Measurements from ENCODE around the gene CPTP.
A peak's percentile ranks its signal among the peaks of the same experiment; 100 is the strongest.

Gene CPTP

DNA sequence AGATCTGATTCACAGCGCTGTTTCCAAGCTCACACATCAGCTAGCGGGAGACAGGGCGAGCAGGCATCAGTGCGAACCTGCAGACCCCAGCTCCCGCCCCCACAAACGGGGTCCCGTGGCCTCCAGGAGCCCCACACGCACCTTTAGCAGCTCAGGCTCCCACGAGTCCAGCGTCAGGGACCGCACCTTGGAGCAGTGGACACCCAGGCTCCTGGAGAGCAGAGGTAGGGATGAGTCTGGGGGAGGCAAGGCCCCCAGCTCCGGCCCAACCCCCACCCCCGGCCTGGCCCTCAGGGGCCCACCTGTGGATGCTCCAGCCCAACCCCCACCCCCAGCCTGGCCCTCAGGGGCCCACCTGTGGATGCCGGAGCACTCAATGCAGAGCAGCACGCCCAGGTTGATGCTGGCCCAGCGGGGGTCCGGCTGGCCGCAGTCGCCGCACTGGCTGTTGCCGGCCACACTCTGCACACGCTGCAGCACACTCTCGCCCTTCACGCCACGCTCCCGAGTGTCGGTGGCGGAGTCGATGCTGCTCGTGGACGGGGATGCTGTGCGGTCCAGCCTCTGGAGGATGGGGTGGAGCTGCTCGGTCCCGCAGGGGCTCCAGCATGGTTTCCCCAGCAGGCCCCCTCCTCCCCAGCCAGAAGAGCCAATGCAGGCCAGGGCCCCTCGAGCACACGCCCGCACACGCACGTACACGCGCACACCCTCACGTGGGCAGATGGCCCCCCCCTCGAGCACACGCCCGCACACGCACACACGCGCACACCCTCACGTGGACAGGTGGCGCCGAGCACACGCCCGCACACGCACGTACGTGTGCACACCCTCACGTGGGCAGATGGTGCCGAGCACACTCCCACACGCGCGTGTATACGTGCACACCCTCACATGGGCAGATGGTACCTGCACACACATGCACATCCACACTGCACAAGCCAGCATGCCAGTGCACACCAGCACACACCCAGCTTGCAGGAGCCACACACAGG lies 28.2 kb upstream of the CPTP start:
- Mint-ChIP-seq H3K27me3 (no peaks in the 10 kb centered on the region), H3K4me1 (no peaks in the 10 kb centered on the region), H3K9me3 (no peaks in the 10 kb centered on the region), H3K27ac (no peak overlapping the region), H3K36me3 (peaks cover 3% of the 10 kb centered on the region), H3K4me3 (no peak overlapping the region)
- no peak for DNase-seq
- CTCF ChIA-PET = interaction anchor here (0.9 to 1.1 kb wide), 2 partner anchors 9 to 174 kb away, joined by 3 to 4 read pairs; no protein-coding TSS in a partner anchor

DNA sequence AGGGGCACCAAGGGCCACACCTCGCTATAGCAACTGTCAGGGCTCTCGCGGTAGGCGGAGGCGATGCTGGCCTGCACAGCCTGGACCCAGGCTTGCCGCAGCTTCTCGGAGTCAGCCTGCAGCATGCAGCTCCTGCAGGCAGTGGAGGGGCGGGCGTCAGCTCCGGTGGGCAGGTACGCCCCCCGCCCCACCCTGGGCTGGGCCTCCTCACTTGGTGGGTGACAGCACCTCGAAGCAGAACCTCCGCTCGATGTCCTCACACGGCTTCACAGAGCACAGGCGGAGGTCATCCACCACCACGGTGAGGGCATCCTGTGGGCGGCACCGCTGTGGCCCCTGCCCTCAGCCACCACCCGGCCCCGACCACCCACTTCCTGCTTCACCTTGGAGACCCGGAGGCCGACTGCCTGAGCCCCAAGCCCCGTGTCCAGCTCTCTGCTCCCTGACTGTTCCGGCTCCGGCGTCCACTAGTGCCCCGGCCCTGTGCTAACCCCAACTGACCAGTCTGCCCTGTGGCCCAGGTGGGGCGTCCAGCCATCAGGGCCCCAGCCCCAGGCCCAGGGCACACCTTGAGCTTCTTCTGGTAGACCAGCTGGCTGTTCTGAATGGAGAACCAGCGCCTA lies 26.7 kb upstream of the CPTP start:
- CTCF ChIA-PET = no interaction called here
- H3K27me3 Mint-ChIP-seq = no peaks in the 10 kb centered on the region
- peaks cover 2% of the 10 kb centered on the region for H3K36me3 Mint-ChIP-seq
- H3K27ac Mint-ChIP-seq = no peak overlapping the region
- no peak overlapping the region for H3K4me3 Mint-ChIP-seq
- no peak for DNase-seq
- no peaks in the 10 kb centered on the region for H3K9me3 Mint-ChIP-seq
- no peaks in the 10 kb centered on the region for H3K4me1 Mint-ChIP-seq

DNA sequence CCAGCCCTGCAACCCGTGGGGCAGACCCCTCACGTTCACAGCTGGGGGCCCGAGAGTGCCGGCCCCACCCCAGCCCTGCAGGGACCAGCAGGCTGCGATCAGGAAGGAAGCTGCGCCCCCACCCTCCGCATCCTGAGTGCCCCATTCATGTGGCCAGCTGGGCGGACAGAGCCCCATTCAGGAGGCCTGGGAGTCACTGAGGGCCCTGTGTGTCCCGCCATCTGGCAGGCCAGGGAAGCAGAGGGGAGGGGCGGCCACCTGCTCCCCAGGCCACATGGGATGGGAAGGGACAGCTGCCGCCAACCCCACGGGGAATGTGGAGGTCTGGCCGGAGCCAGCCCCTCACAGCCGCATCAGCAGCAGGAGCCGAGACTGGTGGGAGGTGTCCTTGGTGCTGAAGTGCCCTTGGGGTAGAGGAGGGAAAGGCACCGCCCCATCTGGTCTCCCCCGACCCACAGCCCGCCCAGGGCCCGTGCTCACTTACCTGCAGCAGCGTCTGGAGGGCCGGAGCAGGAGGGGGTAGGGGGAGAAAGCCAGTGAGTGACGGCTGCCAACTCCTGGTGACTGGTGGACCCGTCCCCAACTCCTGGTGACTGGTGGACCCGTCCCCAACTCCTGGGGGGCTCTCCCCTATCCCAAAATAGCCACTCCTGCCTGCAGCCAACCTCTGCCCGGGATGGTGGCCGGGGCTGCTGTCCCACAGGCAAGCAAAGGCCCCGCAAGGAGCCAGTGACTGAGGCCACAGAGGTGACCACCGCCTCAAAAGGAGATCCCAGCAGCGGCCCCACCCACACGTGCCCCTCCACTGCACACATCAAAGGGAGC lies 25.5 kb upstream of the CPTP start:
- CTCF ChIA-PET = interaction anchor here (1.4 to 1.5 kb wide), 2 partner anchors 8 to 177 kb away, joined by 4 to 6 read pairs; no protein-coding TSS in a partner anchor

DNA sequence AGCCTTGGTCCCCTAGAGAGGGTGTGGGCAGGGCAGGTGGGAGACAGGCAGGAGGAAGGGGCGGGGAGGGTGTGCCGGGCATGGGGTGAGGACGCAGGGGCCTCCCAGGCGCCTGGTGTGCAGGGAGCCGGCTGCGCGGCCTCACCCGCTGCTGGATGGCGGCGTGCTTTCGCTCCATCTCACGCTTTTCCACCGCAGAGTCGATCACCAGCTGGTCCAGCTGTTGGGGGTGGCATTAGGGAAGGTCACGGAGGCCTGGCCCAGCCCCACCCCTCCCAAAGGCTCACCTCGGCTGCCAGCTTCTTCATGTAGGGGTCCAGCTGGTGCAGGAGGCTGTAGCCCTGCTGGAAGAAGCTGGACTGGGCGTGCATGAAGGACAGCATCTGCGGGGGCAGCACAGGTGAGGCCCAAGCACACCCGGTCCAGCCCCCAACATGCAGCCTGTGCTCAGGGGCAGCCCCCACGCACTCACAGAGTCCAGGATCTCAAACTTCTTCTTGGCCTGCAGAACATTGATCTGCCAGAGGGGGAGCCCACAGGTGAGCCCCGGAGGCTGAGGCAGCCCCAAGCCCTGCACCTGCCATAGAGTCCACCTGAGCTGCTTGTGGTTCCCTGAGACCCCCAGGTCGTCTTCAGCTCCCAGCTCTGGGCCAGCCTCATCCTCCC lies 24.8 kb upstream of the CPTP start:
- Mint-ChIP-seq H3K9me3 (no peaks in the 10 kb centered on the region), H3K36me3 (peaks cover 2% of the 10 kb centered on the region), H3K27ac (no peak overlapping the region), H3K27me3 (no peaks in the 10 kb centered on the region), H3K4me1 (peaks cover 4% of the 10 kb centered on the region), H3K4me3 (no peak overlapping the region)
- DNase-seq = peak; percentile 44
- CTCF ChIA-PET = interaction anchor here (0.9 to 1.5 kb wide), 3 partner anchors 9 to 608 kb away, joined by 3 to 6 read pairs (median 4); no protein-coding TSS in a partner anchor

More for the DNA sequence above, 25.5 kb upstream of the CPTP start:
- Mint-ChIP-seq H3K36me3 (peaks cover 2% of the 10 kb centered on the region), H3K27me3 (no peaks in the 10 kb centered on the region), H3K9me3 (no peaks in the 10 kb centered on the region), H3K4me3 (no peak overlapping the region), H3K27ac (no peak overlapping the region), H3K4me1 (no peaks in the 10 kb centered on the region)
- peak; percentile 44 for DNase-seq

DNA sequence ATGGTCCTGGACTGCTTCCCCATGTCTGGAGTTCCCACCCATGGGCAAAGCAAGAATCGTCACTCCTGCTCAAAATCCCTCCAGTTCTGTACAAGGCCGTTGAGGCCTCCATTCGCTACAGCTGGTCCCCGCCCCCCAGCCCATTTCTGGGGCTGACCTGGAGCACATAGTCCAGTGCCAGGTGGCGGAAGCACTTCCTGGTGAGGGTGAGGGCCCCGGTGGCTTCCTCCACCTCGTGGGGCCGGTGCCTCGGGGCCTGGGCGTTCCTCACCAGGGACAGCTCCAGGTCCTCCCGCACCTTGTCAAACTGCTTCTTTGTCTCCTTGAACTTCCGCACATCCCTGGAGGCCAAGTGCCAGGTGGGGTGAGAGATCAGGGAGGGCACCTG lies 24.3 kb upstream of the CPTP start:
- peaks cover 8% of the 10 kb centered on the region for H3K4me1 Mint-ChIP-seq
- peaks cover 2% of the 10 kb centered on the region for H3K36me3 Mint-ChIP-seq
- H3K27me3 Mint-ChIP-seq = no peaks in the 10 kb centered on the region
- no peak for DNase-seq
- CTCF ChIA-PET = interaction anchor here (0.9 to 2.1 kb wide), 4 partner anchors 8 to 608 kb away, joined by 3 to 6 read pairs (median 4); no protein-coding TSS in a partner anchor
- no peak overlapping the region for H3K4me3 Mint-ChIP-seq
- no peak overlapping the region for H3K27ac Mint-ChIP-seq
- no peaks in the 10 kb centered on the region for H3K9me3 Mint-ChIP-seq

DNA sequence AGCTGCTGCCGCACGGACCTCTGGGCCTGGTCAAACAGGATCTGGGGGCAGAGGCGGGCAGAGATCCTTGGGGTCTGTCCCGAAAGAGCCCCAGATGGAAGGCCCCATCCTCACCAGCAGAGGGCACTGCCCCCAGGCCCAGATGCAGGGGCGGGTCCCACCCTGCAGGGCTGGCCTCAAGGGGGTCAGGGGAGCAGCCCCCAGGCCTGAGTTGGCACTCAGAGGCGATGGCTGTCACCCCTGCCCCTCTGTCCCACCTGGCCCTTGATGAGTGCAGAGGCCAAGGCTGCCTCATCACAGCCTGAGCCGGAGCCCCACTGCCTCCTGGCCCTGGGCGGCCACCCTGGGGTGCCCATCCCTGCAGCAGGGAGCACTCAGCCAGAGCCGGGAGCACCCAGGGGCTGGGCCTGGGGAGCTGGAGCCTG lies 22.6 kb upstream of the CPTP start:
- no peaks in the 10 kb centered on the region for H3K9me3 Mint-ChIP-seq
- no peaks in the 10 kb centered on the region for H3K27me3 Mint-ChIP-seq
- H3K27ac Mint-ChIP-seq = no peak overlapping the region
- H3K4me1 Mint-ChIP-seq = peaks cover 19% of the 10 kb centered on the region
- peak; percentile 40 for DNase-seq
- no peak overlapping the region for H3K4me3 Mint-ChIP-seq
- CTCF ChIA-PET = interaction anchor here (2.1 kb wide), 1 partner anchor 9 kb away, joined by 5 read pairs; no protein-coding TSS in a partner anchor
- peaks cover 2% of the 10 kb centered on the region for H3K36me3 Mint-ChIP-seq

DNA sequence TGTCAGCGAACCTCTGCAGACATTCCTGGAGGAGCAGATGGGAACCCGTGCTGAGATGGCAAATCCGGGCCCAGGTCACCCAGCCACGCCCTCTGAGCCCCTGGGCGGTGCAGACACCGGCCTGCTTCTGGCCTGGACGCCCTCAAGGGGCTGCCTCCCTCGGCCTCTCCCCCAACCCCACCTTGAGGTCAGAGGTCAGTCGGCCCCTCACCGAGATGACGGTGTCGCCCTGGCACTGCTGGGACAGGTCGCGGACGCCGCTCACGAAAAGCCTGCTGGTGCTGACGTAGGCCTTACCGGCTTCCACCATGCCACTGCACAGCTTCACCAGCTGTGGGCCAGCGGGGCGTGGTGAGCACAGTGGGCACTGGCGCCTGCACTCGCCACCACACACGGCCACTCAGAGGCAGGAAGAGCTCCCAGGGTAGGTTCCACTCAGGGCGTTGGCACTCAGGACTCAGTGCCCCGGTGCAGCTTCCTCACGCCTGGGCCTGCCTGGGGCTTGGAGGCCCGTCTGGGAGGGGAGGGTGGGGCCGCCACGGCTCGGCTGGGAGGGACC lies 21.6 kb upstream of the CPTP start:
- Mint-ChIP-seq H3K9me3 (no peaks in the 10 kb centered on the region), H3K4me3 (no peak overlapping the region), H3K27ac (no peak overlapping the region), H3K4me1 (peaks cover 19% of the 10 kb centered on the region), H3K36me3 (peaks cover 1% of the 10 kb centered on the region), H3K27me3 (no peaks in the 10 kb centered on the region)
- CTCF ChIA-PET = interaction anchor here (1.6 kb wide), 1 partner anchor 181 kb away, joined by 4 read pairs; no protein-coding TSS in a partner anchor
- DNase-seq = no peak

DNA sequence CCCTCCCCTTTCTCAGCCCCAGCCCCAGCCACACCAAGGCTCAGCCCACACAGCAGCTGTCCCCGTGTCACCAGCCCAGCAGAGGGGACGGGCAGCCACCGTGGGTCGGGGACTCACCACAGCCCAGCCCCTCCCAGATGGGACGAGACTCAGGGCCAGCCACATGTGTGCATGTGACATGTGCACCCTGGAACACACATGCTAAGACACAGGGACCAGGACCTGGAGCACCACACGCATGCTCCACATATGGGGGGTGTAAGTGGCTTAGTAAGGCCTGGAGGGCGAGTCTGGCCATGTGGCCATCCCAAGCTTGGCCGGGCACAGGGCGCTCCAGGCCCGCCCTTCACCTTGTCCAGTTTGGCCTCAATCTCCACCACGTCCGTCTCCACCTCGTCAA lies 20.9 kb upstream of the CPTP start:
- H3K27me3 Mint-ChIP-seq = no peaks in the 10 kb centered on the region
- no peak overlapping the region for H3K27ac Mint-ChIP-seq
- H3K9me3 Mint-ChIP-seq = no peaks in the 10 kb centered on the region
- no peak overlapping the region for H3K4me3 Mint-ChIP-seq
- DNase-seq = no peak
- H3K36me3 Mint-ChIP-seq = no peaks in the 10 kb centered on the region
- CTCF ChIA-PET = interaction anchor here (1.5 to 1.6 kb wide), 2 partner anchors 61 to 182 kb away, joined by 4 read pairs; no protein-coding TSS in a partner anchor
- H3K4me1 Mint-ChIP-seq = peaks cover 19% of the 10 kb centered on the region

DNA sequence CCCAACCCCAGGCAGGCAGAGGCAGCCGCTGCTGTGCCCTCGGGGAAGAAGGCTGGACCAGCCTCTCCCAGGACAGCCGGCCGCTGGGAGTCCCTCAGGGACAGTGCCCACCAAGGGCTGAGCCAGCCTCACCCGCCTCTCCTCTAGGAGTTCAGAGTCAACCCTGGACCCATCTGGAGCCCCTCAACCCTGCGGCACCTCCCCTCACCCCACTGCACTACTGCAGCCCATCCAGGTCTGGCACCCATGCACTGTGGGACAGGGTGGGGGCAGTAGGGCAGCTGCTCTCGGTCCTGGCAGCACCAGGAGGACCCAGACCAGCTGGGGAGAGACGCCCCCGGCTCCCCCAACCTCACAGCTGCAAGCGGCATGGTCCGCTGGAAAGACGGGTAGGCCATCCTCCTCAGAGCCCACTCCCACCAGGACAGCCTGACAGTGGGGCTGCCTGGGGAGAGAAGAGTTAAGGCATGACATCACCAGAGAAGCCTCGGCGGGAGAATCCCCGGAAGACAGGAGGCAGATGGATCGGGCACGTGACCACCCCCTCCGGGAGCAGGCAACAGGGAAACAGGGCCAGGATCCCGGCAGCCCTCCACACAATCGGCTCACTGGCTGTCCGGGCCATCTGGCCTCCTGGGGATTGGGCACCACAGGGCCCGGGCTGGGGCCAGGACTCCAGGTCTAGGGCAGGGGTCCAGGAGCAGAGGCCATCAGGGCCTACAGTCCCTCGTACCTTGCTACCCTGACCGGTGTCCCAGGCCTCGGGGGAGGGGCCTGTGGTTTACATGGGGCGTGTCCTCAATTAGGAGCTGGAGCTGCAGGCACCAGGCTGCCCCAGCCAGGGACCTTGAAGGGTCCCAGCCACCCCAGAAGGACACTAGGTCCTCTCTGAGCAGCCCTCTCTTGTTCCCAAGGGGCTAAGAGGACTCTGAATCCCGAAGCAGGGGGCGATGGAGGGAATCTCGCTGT lies 20.0 kb upstream of the CPTP start:
- DNase-seq = no peak
- H3K36me3 Mint-ChIP-seq = no peaks in the 10 kb centered on the region
- CTCF ChIA-PET = interaction anchor here (0.7 to 1.6 kb wide), 10 partner anchors 9 to 321 kb away, joined by 3 to 12 read pairs (median 4); partner anchors contain the start of gene AURKAIP1
- H3K4me1 Mint-ChIP-seq = peaks cover 21% of the 10 kb centered on the region
- peak overlapping the region; percentile 89 for H3K4me3 Mint-ChIP-seq
- H3K27ac Mint-ChIP-seq = peak overlapping the region; percentile 93
- H3K9me3 Mint-ChIP-seq = no peaks in the 10 kb centered on the region
- H3K27me3 Mint-ChIP-seq = no peaks in the 10 kb centered on the region

DNA sequence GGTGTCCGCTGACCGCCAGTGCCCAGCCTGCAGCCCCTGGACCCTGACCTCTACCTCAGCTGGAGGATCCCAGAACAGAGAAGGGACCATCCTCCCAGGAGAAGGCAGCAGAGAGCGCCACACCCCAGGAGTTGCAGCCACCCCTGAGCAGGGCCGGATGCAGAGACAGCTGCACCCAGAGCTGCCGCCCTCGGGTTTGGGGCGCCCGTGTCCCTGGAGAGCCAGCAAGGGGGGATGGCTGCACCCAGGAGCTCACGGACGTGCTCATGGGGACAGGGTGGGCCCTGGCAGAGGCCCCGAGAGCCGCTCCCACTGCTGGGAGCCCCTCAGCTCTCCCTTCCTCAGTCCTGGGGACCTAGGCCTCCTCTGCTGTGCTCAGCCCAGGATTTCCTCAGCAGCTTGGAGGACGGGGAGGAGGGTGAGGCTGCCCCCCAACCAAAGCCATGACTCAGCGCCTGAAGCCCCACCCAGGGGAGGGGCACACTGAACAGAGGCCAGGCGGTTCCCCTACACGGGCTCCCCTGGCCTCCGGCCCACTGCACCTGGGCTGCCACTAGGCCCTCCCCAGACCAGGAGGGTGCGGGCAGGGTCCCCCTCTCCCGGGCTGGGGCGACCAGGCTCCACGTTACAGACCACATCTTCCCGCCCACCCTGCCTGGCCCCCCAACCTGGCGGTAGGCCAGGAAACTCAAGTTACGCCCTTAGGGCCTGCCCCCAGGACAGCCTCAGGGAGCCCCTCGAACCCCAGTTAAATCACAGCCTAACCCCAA lies 19.1 kb upstream of the CPTP start:
- DNase-seq = peak; percentile 86
- Mint-ChIP-seq H3K36me3 (no peaks in the 10 kb centered on the region), H3K4me1 (peaks cover 26% of the 10 kb centered on the region), H3K9me3 (no peaks in the 10 kb centered on the region), H3K27ac (peak overlapping the region; percentile 93), H3K27me3 (no peaks in the 10 kb centered on the region), H3K4me3 (peak overlapping the region; percentile 89)
- CTCF ChIA-PET = interaction anchor here (0.7 to 1.5 kb wide), 9 partner anchors 9 to 322 kb away, joined by 3 to 12 read pairs (median 3); partner anchors contain the start of gene AURKAIP1

DNA sequence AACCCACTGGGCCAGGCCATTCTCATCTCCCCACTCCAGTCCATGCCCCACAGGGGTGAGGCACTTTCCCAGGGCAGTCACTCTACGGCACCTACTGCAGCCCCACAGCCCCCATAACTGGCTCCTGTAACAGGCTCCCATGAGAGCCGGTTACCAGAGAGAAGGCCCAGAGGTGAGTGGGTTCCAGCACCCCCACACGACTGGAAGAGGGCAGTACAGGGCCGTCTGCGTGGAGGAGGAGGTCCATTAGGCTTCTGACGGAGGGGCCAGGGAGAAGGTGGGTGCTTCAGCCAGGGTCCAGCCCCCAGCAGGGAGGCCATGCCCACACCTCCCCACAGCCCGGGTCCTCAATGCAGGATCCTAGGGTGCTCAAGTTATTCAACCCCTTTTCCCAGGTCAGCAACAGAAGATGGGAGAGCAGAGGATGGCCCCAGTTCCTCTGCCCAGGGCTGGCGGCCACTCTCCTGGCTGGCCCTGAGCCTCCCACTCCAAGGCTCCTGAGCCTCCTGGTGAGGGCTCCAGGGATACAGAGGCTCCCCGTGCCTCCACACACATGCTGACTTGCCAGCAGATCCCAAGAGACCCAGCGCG lies 18.4 kb upstream of the CPTP start:
- CTCF ChIA-PET = interaction anchor here (1.1 to 1.3 kb wide), 3 partner anchors 66 to 323 kb away, joined by 3 to 12 read pairs (median 7); partner anchors contain the start of gene AURKAIP1
- H3K4me1 Mint-ChIP-seq = peaks cover 26% of the 10 kb centered on the region
- H3K27ac Mint-ChIP-seq = peak overlapping the region; percentile 93
- DNase-seq = peak; percentile 52
- H3K4me3 Mint-ChIP-seq = peak overlapping the region; percentile 89
- peaks cover 3% of the 10 kb centered on the region for H3K36me3 Mint-ChIP-seq
- no peaks in the 10 kb centered on the region for H3K27me3 Mint-ChIP-seq
- no peaks in the 10 kb centered on the region for H3K9me3 Mint-ChIP-seq

Measured in activated naive CD4-positive, alpha-beta T cell treated with anti-CD3 and anti-CD28 coated beads, Interleukin-2, amount 10 ng/mL, durations not matched to agents 7 days and 5 days (primary cell).